ENCODE results near the gene SERPINI2.

SERPINI2 gene, protein sequence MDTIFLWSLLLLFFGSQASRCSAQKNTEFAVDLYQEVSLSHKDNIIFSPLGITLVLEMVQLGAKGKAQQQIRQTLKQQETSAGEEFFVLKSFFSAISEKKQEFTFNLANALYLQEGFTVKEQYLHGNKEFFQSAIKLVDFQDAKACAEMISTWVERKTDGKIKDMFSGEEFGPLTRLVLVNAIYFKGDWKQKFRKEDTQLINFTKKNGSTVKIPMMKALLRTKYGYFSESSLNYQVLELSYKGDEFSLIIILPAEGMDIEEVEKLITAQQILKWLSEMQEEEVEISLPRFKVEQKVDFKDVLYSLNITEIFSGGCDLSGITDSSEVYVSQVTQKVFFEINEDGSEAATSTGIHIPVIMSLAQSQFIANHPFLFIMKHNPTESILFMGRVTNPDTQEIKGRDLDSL

DNA sequence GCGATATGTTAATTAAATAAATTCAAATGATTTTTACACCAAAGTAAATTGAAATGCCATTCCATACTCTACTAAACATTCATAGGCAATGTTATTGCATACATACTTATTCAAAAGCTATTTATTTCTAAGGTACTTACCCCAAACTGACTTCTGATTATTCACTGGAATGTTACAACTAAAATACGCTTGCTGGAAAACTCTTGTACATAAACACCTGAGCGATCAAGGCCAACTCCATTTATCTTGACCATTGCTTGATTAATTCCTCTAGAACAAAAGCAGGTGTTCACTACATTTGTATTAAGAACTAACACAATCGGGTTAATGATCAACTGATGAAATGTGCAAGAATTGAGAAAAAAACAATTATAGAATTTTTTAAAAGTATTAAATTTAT is at the start of gene SERPINI2:
Gene SERPINI2, minus strand, starts transcription at position 180 of the 400 bp plus-strand sequence. CDS start 2,208 bp downstream, outside the sequence.
- ChIA-PET CTCF (no interaction called here), POLR2A (no interaction called here)
- no peak for DNase-seq (ENCODE audit: extremely low spot score)
- TF ChIP-seq, protein P1, sequence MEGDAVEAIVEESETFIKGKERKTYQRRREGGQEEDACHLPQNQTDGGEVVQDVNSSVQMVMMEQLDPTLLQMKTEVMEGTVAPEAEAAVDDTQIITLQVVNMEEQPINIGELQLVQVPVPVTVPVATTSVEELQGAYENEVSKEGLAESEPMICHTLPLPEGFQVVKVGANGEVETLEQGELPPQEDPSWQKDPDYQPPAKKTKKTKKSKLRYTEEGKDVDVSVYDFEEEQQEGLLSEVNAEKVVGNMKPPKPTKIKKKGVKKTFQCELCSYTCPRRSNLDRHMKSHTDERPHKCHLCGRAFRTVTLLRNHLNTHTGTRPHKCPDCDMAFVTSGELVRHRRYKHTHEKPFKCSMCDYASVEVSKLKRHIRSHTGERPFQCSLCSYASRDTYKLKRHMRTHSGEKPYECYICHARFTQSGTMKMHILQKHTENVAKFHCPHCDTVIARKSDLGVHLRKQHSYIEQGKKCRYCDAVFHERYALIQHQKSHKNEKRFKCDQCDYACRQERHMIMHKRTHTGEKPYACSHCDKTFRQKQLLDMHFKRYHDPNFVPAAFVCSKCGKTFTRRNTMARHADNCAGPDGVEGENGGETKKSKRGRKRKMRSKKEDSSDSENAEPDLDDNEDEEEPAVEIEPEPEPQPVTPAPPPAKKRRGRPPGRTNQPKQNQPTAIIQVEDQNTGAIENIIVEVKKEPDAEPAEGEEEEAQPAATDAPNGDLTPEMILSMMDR (IDR thresholded peaks at IDR 0.05; ENCODE audit: control extremely low read depth, extremely low read depth, low read depth, missing control alignments), result no peak

DNA sequence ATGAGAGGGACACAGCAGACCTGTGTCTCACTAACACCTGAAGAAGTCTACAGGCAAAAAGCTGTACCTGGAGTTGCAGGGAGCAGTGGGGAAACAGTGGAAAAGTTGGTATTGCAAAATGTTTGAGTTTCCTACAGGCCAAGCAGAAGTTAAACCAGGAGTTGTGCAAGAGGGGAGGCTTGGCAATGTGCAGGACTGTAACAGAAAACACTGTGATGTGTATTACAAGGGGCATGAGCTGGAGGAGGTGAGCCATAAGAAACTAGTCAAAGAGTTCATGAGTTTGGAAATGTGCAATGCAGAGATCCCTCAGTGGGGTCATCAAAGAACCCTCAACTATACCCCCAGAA is 47.1 kb upstream of the SERPINI2 start:
- DNase-seq (ENCODE audit: extremely low spot score), result no peak
- TF ChIP-seq, protein P1 (IDR thresholded peaks at IDR 0.05; ENCODE audit: control extremely low read depth, extremely low read depth, low read depth, missing control alignments), result no peak
- POLR2A ChIA-PET, result no interaction called here
- CTCF ChIA-PET, result interaction anchor here (1.2 kb wide), 1 partner anchor 27 kb away, joined by 3 read pairs; no protein-coding TSS in a partner anchor

- CTCF ChIA-PET, result interaction anchor here (1.2 kb wide), 1 partner anchor 14 kb away, joined by 3 read pairs; no protein-coding TSS in a partner anchor
- POLR2A ChIA-PET, result no interaction called here
- no peak for DNase-seq (ENCODE audit: extremely low spot score)
- TF ChIP-seq, protein P1 (IDR thresholded peaks at IDR 0.05; ENCODE audit: control extremely low read depth, extremely low read depth, low read depth, missing control alignments), result no peak
Observed at GRCh38 chr3:167520266-167521005, 46.6 kb upstream of the SERPINI2 start.

GRCh38 chr3:167507954-167508353 is 34.1 kb upstream of the SERPINI2 start:
- POLR2A ChIA-PET, result no interaction called here
- CTCF ChIA-PET, result interaction anchor here (1.3 kb wide), 1 partner anchor 16 kb away, joined by 3 read pairs; no protein-coding TSS in a partner anchor
- TF ChIP-seq, protein P1 (IDR thresholded peaks at IDR 0.05; ENCODE audit: control extremely low read depth, extremely low read depth, low read depth, missing control alignments), result no peak
- no peak for DNase-seq (ENCODE audit: extremely low spot score)

- POLR2A ChIA-PET, result no interaction called here
- CTCF ChIA-PET, result interaction anchor here (1.3 kb wide), 1 partner anchor 9 kb away, joined by 4 read pairs; no protein-coding TSS in a partner anchor
- TF ChIP-seq, protein P1 (IDR thresholded peaks at IDR 0.05; ENCODE audit: control extremely low read depth, extremely low read depth, low read depth, missing control alignments), result no peak
- DNase-seq (ENCODE audit: extremely low spot score), result no peak
Observed at GRCh38 chr3:167502401-167502800, 28.6 kb upstream of the SERPINI2 start.

- TF ChIP-seq, protein P1 (IDR thresholded peaks at IDR 0.05; ENCODE audit: control extremely low read depth, extremely low read depth, low read depth, missing control alignments), result no peak
- ChIA-PET POLR2A (no interaction called here), CTCF (interaction anchor here (1.3 kb wide), 1 partner anchor 9 kb away, joined by 4 read pairs; no protein-coding TSS in a partner anchor)
- DNase-seq (ENCODE audit: extremely low spot score), result no peak
Observed at GRCh38 chr3:167501941-167502340, 28.1 kb upstream of the SERPINI2 start.
